HG03575 (cell line): ENCODE measurements around the gene INPP4B.

Experiments used
- ATAC-seq: cut with Tn5 transposase; IDR thresholded peaks from one replicate; pipeline ENCODE4 v1.9.1; 2021; ENCODE audit not compliant: unreplicated experiment, insufficient number of reproducible peaks, low FRiP score; ENCODE audit errors: extremely low read depth

The INPP4B gene

GRCh38 chr4:142558851-142559250 is 287.2 kb downstream of the INPP4B start:
- no peak for ATAC-seq

GRCh38 chr4:142557239-142557801 is 288.8 kb downstream of the INPP4B start:
- ATAC-seq, result no peak

GRCh38 chr4:142556570-142557238 is 289.4 kb downstream of the INPP4B start:
- no peak for ATAC-seq

DNA sequence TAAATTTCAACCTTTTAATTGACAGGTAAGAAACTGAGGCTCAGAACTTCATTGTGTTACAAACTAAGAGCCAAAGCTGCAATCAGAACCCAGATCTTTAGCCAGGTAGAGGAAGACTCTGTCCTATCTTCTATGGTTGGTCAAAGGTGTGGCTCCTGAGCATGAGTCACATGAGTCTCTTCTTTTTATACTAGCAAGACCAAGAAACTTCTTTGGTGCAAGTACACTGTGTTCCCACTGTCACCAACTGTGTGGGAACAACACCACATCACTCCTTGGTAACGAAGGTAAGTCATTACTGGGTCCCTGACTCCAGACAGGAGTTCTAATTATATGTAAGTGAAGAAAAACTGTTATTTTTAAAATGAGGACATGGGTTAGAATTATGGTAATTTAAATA is 290.1 kb downstream of the INPP4B start:
- ATAC-seq, result no peak

GRCh38 chr4:142554412-142554811 is 291.7 kb downstream of the INPP4B start:
- no peak for ATAC-seq

GRCh38 chr4:142551517-142552305 is 294.4 kb downstream of the INPP4B start:
- ATAC-seq, result no peak

DNA sequence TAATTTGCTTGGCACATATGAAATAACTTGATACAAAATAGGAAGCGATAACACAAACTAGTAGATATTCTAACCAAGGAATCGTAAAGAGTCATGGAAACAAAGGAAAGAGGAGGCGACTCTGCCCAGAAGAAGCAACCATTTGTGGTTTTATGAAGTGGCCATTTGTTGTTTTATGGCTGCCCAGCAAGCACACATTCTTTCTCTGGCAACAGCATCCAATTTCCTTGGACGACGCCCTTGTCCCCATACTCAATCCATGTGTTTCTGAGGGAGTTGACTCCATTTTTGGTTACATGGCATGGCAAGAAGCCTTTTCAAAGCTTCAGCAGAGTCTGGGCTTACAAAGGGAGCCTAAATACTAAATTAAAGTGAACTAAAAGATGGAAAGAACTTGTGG is 295.1 kb downstream of the INPP4B start:
- ATAC-seq, result no peak

- ATAC-seq, result no peak
Observed at GRCh38 chr4:142549726-142550463, 296.2 kb downstream of the INPP4B start.

DNA sequence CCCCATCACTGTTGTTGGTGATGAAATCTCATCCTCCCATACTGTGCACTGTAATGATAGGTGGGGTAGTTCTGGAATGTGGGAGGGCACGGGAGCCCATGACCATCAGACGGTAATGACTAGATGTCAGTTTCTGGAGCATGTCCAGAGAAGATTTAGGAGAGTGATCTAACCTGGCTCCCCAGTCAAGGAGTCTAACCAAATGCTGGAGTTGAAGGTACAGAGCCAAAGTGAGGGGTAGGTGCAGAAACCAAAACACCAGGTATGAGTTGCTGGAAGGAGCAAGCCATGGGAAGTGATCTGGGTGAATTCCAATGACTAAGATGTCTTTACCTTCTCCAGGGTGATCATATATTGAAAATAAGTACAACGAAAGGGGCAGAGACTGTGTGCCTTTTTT is 296.9 kb downstream of the INPP4B start:
- ATAC-seq, result no peak

DNA sequence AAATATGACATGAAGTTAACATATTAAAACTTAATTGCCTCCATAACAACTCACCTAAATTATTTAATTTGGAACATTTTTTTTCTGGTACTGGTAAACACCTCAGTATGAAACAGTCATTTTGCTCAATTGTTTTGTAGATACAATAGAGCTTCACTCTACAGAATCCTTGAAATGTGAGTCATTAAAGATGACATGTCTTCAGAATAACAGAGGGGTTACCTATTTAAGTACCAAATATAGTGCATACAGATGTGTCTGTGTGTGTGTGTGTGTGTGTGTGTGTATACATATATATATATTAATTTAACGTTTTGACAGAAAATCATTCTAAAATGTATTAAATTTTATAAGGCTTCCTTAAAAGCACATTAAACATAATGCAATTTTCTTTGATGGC is 297.6 kb downstream of the INPP4B start:
- ATAC-seq, result no peak

DNA sequence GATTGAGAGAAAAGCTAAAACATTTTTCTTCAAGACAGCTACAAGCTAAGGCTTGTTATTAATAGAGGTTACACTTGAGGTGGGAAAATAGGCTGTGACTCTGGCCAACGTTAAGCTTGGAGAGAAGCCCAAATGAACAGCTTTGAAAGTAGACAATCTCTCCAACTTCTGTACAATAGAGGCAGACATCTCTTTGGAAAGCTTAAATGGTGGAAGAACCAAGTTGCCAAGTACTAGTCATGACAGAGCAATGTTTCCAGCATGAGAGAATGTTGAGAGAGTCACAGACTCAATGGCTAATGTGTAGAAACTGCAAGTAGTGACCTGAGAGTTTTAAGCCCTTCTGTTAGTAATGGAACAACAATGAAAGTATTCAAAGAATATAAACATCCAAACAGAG is 298.1 kb downstream of the INPP4B start:
- ATAC-seq, result no peak

DNA sequence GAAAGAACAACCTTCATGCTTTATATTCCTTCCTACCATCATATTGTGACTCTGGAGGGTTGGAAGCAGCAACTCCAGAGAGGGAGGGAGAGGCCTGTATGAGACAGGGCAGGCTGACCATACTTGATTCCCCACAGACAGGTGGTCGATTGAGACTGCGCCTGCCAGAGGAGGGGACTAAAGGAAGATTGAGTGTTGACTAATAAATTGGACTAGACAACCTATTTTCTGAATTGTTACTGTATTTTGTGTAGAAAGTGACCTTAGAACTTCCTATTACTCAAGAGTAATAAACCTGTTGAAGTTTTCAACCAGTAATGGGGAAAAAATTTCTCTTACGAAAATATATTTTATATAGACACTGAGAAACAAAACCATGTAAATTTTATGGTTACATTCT is 301.5 kb downstream of the INPP4B start:
- no peak for ATAC-seq

DNA sequence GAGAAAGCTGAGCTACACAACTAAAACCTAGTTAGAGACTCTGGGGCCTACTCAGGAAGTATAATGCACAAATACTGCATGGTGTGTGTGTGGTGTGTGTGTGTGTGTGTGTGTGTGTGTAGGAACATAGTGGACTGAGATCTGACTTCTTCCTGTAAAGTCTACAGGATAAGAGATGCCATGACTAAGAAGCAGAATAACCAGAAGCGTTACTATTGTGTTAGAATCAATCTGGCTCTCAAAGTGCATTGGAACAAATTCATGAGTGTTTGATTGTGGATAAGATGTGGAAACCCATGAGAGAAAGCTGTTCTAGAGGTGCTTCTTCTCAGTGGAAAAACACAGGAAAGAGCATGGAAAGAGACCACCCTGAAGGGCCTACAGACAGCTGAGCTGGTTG is 302.1 kb downstream of the INPP4B start:
- no peak for ATAC-seq

DNA sequence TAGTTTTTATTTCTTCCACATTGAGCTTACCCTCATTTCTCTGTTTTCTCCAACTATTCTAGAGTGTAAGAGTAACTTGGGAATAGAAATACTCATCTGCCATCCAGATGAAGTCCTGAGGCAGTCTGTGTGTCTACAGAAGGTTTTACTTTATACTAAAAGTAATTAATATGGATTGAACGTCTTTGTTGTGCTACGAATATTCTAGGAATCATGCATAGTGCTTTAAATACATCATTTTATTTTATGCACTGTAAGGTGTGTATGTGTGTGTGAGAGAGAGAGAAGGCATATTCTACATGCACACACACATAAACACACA is 305.7 kb downstream of the INPP4B start:
- ATAC-seq, result no peak

- ATAC-seq, result no peak
Observed at GRCh38 chr4:142539796-142540482, 306.2 kb downstream of the INPP4B start.

DNA sequence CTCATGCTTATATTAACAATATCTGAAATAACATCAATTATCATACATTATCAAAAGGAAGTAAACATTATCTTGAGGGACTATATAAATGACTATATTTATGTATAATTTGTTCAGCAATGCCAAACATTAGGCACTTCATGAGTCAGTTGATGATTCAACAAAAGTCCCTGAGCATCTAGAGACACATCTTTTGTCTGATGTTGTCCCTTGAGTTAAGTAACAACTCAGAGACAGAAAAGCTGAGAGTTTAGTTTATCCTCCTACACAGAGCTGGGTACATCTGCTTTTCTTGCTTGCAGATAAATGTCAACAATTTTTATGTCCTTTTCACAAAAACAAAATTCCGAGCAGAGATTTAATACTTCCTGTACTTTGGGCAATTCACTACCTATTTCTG is 311.1 kb downstream of the INPP4B start:
- ATAC-seq, result no peak

- ATAC-seq, result no peak
Observed at GRCh38 chr4:142532054-142532453, 314.0 kb downstream of the INPP4B start.

DNA sequence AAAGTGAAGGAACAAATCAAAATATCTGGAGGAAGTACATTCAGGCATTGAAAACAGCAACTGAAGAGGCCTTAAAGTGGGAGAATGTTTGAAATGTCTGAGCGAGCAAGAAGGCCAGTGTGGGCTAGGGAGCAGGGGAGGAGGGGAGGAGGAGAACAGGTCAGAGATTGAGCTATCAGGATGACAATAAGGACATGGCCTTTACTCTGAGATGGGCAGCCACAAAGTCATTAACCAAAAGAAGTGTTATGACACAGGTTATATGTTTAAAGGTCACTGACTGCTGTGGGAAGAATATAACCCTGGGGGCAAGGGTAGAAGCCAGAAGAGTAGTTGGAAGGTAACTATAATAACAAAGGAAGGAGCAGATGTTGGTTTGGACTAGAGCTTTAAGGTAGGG is 315.4 kb downstream of the INPP4B start:
- ATAC-seq, result no peak

DNA sequence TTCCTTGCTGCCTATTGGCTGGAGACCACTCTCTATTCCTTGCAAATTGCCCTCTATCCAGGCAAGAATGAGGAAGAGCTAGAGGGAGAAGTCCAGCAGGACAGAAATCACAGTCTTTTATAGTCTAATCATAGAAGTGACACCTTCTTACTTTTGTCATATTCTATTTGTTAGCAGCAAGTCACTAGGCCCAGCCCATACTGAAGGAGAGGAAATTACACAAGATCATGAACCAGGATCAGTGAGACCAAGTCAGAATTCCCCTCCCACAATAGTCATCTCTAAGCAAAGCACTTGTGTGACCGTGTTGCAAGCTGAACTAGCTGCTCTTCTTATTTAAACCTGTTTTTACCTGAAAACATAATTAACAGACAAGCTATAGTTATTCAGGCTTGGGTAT is 317.7 kb downstream of the INPP4B start:
- no peak for ATAC-seq
